ENCODE results near the gene PIK3IP1.

Gene PIK3IP1

GRCh38 chr22:31235081-31235480 lies 57.2 kb downstream of the PIK3IP1 start:
- TF ChIP-seq CTCF (IDR thresholded peaks at IDR 0.05; ENCODE audit: low read depth, low read length, missing control alignments): no peak
- H3K4me3 ChIP-seq (ENCODE audit: low read depth, low read length): no peak overlapping the region
- in situ Hi-C loops (cut with HindIII; ENCODE audit: low pct_ligation_motif_present, low sequenced_read_pairs): no loop called here
- H3K27me3 ChIP-seq (replicated peaks): no peaks in the 10 kb centered on the region
- no peaks in the 10 kb centered on the region for H3K36me3 ChIP-seq (replicated peaks)
- no peak overlapping the region for H3K27ac ChIP-seq
- DNase-seq: no peak

DNA sequence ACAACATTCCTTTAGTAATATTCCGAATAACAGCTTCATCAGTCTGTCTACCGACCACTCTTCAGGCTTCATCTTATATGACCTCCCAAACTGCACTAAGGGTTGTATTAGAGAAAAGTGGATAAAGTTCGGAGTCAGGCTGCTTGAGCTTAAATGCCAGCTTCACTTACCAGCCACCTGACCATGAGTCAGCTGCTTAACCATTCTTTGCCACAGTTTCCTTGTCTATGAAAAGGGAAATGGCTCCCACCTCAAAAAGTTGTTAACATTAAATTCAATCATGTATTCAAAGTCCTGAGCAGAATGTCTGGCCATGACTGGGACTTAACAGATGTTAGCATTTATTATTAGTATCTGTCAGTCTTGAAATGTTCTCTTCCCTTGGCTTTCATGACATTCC lies 59.3 kb downstream of the PIK3IP1 start:
- no peak overlapping the region for H3K4me3 ChIP-seq (ENCODE audit: low read depth, low read length)
- no peak for TF ChIP-seq CTCF (IDR thresholded peaks at IDR 0.05; ENCODE audit: low read depth, low read length, missing control alignments)
- DNase-seq: no peak
- H3K36me3 ChIP-seq (replicated peaks): no peaks in the 10 kb centered on the region
- in situ Hi-C loops (cut with HindIII; ENCODE audit: low pct_ligation_motif_present, low sequenced_read_pairs): no loop called here
- no peaks in the 10 kb centered on the region for H3K27me3 ChIP-seq (replicated peaks)
- H3K27ac ChIP-seq: no peak overlapping the region
